RWPE1 (cell line): Measurements from ENCODE around the gene NAV3.
A peak's percentile ranks its signal among the peaks of the same experiment; 100 is the strongest.

Experiments
- CTCF ChIA-PET: fragments of 350-600 bp; sonication (Branson Sonifier 250); formaldehyde crosslinking; extraction: SDS; loops from one replicate; lab custom pipeline; 2021; lab: Yijun Ruan, JAX
- POLR2A ChIA-PET: fragments of 400-600 bp; formaldehyde crosslinking; extraction: SDS; loops from one replicate; lab custom pipeline; 2020; ENCODE audit warnings: antibody characterized with exemption; ENCODE audit not compliant: low non-redundant PET; lab: Yijun Ruan, JAX
- DNase-seq: peaks from one replicate; pipeline ENCODE4 v3.0.0; 2012; ENCODE audit warnings: low spot score
- H3K27ac ChIP-seq: fragments of 450-650 bp; 2 replicates; pipeline ENCODE4 v1.5.1; 2017
- CTCF ChIP-seq: fragments of 450-650 bp; conservative IDR thresholded peaks from 2 replicates; pipeline ENCODE4 v1.5.1; 2017; ENCODE audit warnings: low read depth, mild to moderate bottlenecking

NAV3 gene

GRCh38 chr12:78128211-78128610 is 297.5 kb downstream of the NAV3 start:
- ChIA-PET CTCF (no interaction called here), POLR2A (no interaction called here)
- DNase-seq, result no peak
- no peak for TF ChIP-seq CTCF
- H3K27ac ChIP-seq, result no peak overlapping the region

- DNase-seq, result no peak
- CTCF ChIA-PET, result interaction anchor here (0.5 to 0.7 kb wide), 3 partner anchors 38 to 1036 kb away, joined by 3 to 4 read pairs (median 3); no protein-coding TSS in a partner anchor
- POLR2A ChIA-PET, result no interaction called here
- no peak overlapping the region for H3K27ac ChIP-seq
- TF ChIP-seq CTCF, result no peak
These were observed 313.0 kb downstream of the NAV3 start for GRCh38 chr12:78143717-78144116.

- POLR2A ChIA-PET, result no interaction called here
- no peak for DNase-seq
- CTCF ChIA-PET, result interaction anchor here (0.6 to 1.6 kb wide), 3 partner anchors 8 to 140 kb away, joined by 3 to 8 read pairs (median 4); no protein-coding TSS in a partner anchor
- no peak for TF ChIP-seq CTCF
- no peak overlapping the region for H3K27ac ChIP-seq
These were observed 314.7 kb downstream of the NAV3 start for GRCh38 chr12:78145398-78145797.

- peak; percentile 86 for TF ChIP-seq CTCF
- no peak for DNase-seq
- POLR2A ChIA-PET, result no interaction called here
These were observed 315.7 kb downstream of the NAV3 start for GRCh38 chr12:78146365-78146772.

GRCh38 chr12:78149459-78149858 is 318.8 kb downstream of the NAV3 start:
- no peak for TF ChIP-seq CTCF
- CTCF ChIA-PET, result interaction anchor here (0.6 kb wide), 2 partner anchors 169 to 1539 kb away, joined by 4 read pairs; no protein-coding TSS in a partner anchor
- DNase-seq, result no peak
- no peak overlapping the region for H3K27ac ChIP-seq
- POLR2A ChIA-PET, result no interaction called here

More at GRCh38 chr12:78146365-78146772, 315.7 kb downstream of the NAV3 start:
- no peak overlapping the region for H3K27ac ChIP-seq
- CTCF ChIA-PET, result interaction anchor here (0.5 to 1.6 kb wide), 11 partner anchors 8 to 883 kb away, joined by 3 to 8 read pairs (median 4); no protein-coding TSS in a partner anchor

GRCh38 chr12:78155546-78155945 is 324.9 kb downstream of the NAV3 start:
- ChIA-PET CTCF (no interaction called here), POLR2A (no interaction called here)
- H3K27ac ChIP-seq, result no peak overlapping the region
- no peak for TF ChIP-seq CTCF
- no peak for DNase-seq
